Fibroblast of lung (primary cell): ENCODE data around the gene ADCK1. TPM values are rescaled to one million over a fixed set of nuclear protein-coding genes. Genes with fewer than 3 reads are reported as not detected.

ENCODE experiments used
- DNase-seq, 2 donors: peaks; one replicate each; pipeline versions ENCODE4 v3.0.0 to v3.0.0-alpha.2; 2010; ENCODE audit warnings: low read depth in 2 of 2
- H2AFZ ChIP-seq: 2 replicates; pipeline ENCODE4 v1.5.1; 2012; ENCODE audit warnings: low read length, control low read depth, inconsistent platforms
- H3K27ac ChIP-seq: 2 replicates; pipeline ENCODE4 v1.5.1; 2011; ENCODE audit warnings: low read length, control low read depth; ENCODE audit not compliant: insufficient read depth
- H3K27me3 ChIP-seq: 2 replicates; pipeline ENCODE4 v1.5.1; 2011; ENCODE audit warnings: mild to moderate bottlenecking, low read length; ENCODE audit not compliant: control insufficient read depth, insufficient read depth
- H3K36me3 ChIP-seq: 2 replicates; pipeline ENCODE4 v1.5.1; 2011; ENCODE audit warnings: low read length; ENCODE audit not compliant: control insufficient read depth, insufficient read depth
- H3K4me1 ChIP-seq: 2 replicates; pipeline ENCODE4 v1.5.1; 2011; ENCODE audit warnings: low read length; ENCODE audit not compliant: control insufficient read depth, insufficient read depth; ENCODE audit errors: extremely low read depth
- H3K4me2 ChIP-seq: 2 replicates; pipeline ENCODE4 v1.5.1; 2011; ENCODE audit warnings: low read length, control low read depth; ENCODE audit not compliant: insufficient read depth; ENCODE audit errors: extremely low read depth
- H3K4me3 ChIP-seq, 4 experiments: fragments of 200-600 bp in 1 of 4; sonication (generic) in 1 of 4; replicated peaks in 1 of 4; 2 replicates each; pipeline ENCODE4 v1.5.1; 2011 to 2016; ENCODE audit warnings: low read length in 4 of 4, low read depth in 3 of 4, mild to moderate bottlenecking in 3 of 4, control low read depth in 2 of 4, inconsistent platforms in 1 of 4, mixed read lengths in 1 of 4; ENCODE audit not compliant: insufficient read depth in 1 of 4; ENCODE audit errors: control extremely low read depth in 1 of 4
- H3K79me2 ChIP-seq: 2 replicates; pipeline ENCODE4 v1.5.1; 2012; ENCODE audit warnings: mild to moderate bottlenecking, low read length, inconsistent platforms; ENCODE audit not compliant: control insufficient read depth, insufficient read depth
- H3K9ac ChIP-seq: 2 replicates; pipeline ENCODE4 v1.5.1; 2011; ENCODE audit warnings: mild to moderate bottlenecking, low read length, control low read depth; ENCODE audit not compliant: insufficient read depth
- H3K9me3 ChIP-seq: 2 replicates; pipeline ENCODE4 v1.5.1; 2012; ENCODE audit warnings: low read depth, low read length; ENCODE audit not compliant: control insufficient read depth, insufficient read depth
- H4K20me1 ChIP-seq: 2 replicates; pipeline ENCODE4 v1.5.1; 2011; ENCODE audit warnings: low read length; ENCODE audit not compliant: control insufficient read depth, insufficient read depth; ENCODE audit errors: extremely low read depth
- CTCF ChIP-seq, 2 donors: IDR thresholded peaks in 1 of 2; conservative IDR thresholded peaks in 1 of 2; 1 replicate in 1 of 2; 2 replicates in 1 of 2; pipeline ENCODE4 v1.5.1; 2011 to 2012; ENCODE audit warnings: low read length in 2 of 2, control low read depth in 1 of 2, inconsistent platforms in 1 of 2, low read depth in 1 of 2, mild to moderate bottlenecking in 1 of 2
- EZH2 ChIP-seq: IDR thresholded peaks from 2 replicates; pipeline ENCODE4 v1.5.1; 2012; ENCODE audit warnings: low read length, control low read depth, mild to moderate bottlenecking; ENCODE audit errors: missing control alignments
- polyA plus RNA-seq, 2 donors: library from polyadenylated mRNA; depleted of rRNA in 1 of 2; stranded (reverse) in 1 of 2; unstranded in 1 of 2; fragments of >200 nt; gene quantifications; 2 replicates each; pipeline ENCODE4 v1.2.1, GENCODE V29; 2011 to 2012; ENCODE audit warnings: missing spikeins in 1 of 2
- total RNA-seq: library from RNA; depleted of rRNA; stranded (reverse); fragments of >200 nt; gene quantifications from 2 replicates; pipeline ENCODE4 v1.2.1, GENCODE V29; 2014

Gene ADCK1
- total and polyA plus RNA-seq, 2 donors (not counting 1 experiment from before 2014, with no cell fraction given) = 4.6 to 4.8 TPM

GRCh38 chr14:77909911-77910310 is 110.0 kb downstream of the ADCK1 start:
- H3K9me3 ChIP-seq = no peaks in the 10 kb centered on the region
- no peaks in the 10 kb centered on the region for H4K20me1 ChIP-seq
- H3K36me3 ChIP-seq = no peaks in the 10 kb centered on the region
- H2AFZ ChIP-seq = no peak overlapping the region
- no peak overlapping the region for H3K4me2 ChIP-seq
- TF ChIP-seq EZH2 (no peak), CTCF (conservative IDR thresholded peaks at IDR 0.05 in 1 of 2, IDR thresholded peaks at IDR 0.05 in 1 of 2; ENCODE audit: low read depth in 1 of 2, low read length in 2 of 2) (no peak)
- no peaks in the 10 kb centered on the region for H3K4me1 ChIP-seq
- H3K9ac ChIP-seq = no peak overlapping the region
- no peak for DNase-seq
- H3K27ac ChIP-seq = no peak overlapping the region
- H3K79me2 ChIP-seq = no peaks in the 10 kb centered on the region
- no peaks in the 10 kb centered on the region for H3K27me3 ChIP-seq
- H3K4me3 ChIP-seq = no peak overlapping the region

GRCh38 chr14:77910506-77910905 is 110.6 kb downstream of the ADCK1 start:
- no peaks in the 10 kb centered on the region for H3K27me3 ChIP-seq
- no peaks in the 10 kb centered on the region for H3K79me2 ChIP-seq
- no peaks in the 10 kb centered on the region for H3K36me3 ChIP-seq
- no peaks in the 10 kb centered on the region for H4K20me1 ChIP-seq
- H3K9ac ChIP-seq = no peak overlapping the region
- H3K9me3 ChIP-seq = no peaks in the 10 kb centered on the region
- H3K4me2 ChIP-seq = no peak overlapping the region
- DNase-seq = no peak
- no peaks in the 10 kb centered on the region for H3K4me1 ChIP-seq
- TF ChIP-seq EZH2 (no peak), CTCF (conservative IDR thresholded peaks at IDR 0.05 in 1 of 2, IDR thresholded peaks at IDR 0.05 in 1 of 2; ENCODE audit: low read depth in 1 of 2, low read length in 2 of 2) (no peak)
- no peak overlapping the region for H3K4me3 ChIP-seq
- H3K27ac ChIP-seq = no peak overlapping the region
- no peak overlapping the region for H2AFZ ChIP-seq

- no peak overlapping the region for H3K4me2 ChIP-seq
- H3K9ac ChIP-seq = no peak overlapping the region
- no peak overlapping the region for H3K4me3 ChIP-seq
- H3K36me3 ChIP-seq = no peaks in the 10 kb centered on the region
- no peak for DNase-seq
- TF ChIP-seq CTCF (conservative IDR thresholded peaks at IDR 0.05 in 1 of 2, IDR thresholded peaks at IDR 0.05 in 1 of 2; ENCODE audit: low read depth in 1 of 2, low read length in 2 of 2) (no peak), EZH2 (no peak)
- H3K27me3 ChIP-seq = no peaks in the 10 kb centered on the region
- H3K4me1 ChIP-seq = no peaks in the 10 kb centered on the region
- H4K20me1 ChIP-seq = no peaks in the 10 kb centered on the region
- H3K79me2 ChIP-seq = no peaks in the 10 kb centered on the region
- no peaks in the 10 kb centered on the region for H3K9me3 ChIP-seq
- H2AFZ ChIP-seq = no peak overlapping the region
- H3K27ac ChIP-seq = no peak overlapping the region
These were observed 111.4 kb downstream of the ADCK1 start for GRCh38 chr14:77911356-77911755.
